ENCODE results near the gene STMN3. TPM values are rescaled to one million over a fixed set of nuclear protein-coding genes. Genes with fewer than 3 reads are reported as not detected.

STMN3 gene
- total and polyA plus RNA-seq, 3 donors from 2014 or later: 8.4 to 16.5 (median 15.1) TPM

- TF ChIP-seq POLR2A (IDR thresholded peaks at IDR 0.05): no peak
- TF ChIP-seq, protein P1, sequence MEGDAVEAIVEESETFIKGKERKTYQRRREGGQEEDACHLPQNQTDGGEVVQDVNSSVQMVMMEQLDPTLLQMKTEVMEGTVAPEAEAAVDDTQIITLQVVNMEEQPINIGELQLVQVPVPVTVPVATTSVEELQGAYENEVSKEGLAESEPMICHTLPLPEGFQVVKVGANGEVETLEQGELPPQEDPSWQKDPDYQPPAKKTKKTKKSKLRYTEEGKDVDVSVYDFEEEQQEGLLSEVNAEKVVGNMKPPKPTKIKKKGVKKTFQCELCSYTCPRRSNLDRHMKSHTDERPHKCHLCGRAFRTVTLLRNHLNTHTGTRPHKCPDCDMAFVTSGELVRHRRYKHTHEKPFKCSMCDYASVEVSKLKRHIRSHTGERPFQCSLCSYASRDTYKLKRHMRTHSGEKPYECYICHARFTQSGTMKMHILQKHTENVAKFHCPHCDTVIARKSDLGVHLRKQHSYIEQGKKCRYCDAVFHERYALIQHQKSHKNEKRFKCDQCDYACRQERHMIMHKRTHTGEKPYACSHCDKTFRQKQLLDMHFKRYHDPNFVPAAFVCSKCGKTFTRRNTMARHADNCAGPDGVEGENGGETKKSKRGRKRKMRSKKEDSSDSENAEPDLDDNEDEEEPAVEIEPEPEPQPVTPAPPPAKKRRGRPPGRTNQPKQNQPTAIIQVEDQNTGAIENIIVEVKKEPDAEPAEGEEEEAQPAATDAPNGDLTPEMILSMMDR (IDR thresholded peaks at IDR 0.05): no peak
- Histone ChIP-seq H3K27ac (peak overlapping the region; percentile 66 to 98), H3K36me3 (ENCODE audit: low read depth, missing control alignments) (no peaks in the 10 kb centered on the region), H3K4me3 (peak overlapping the region; percentile 70 to 87), H3K9me3 (no peaks in the 10 kb centered on the region), H3K27me3 (no peaks in the 10 kb centered on the region), H3K4me1 (peaks cover 20% of the 10 kb centered on the region)
- DNase-seq: peak; percentile 77
- intact Hi-C loops (cut with DNase I; ENCODE audit: low total_unique reads): no loop called here
- 16 to 22% methylated on average over 22 of the region's 22 CpGs for WGBS, 2 donors
Measured at GRCh38 chr20:63628246-63628975, 24.8 kb downstream of the STMN3 start.

GRCh38 chr20:63627751-63628245 is 25.4 kb downstream of the STMN3 start:
- intact Hi-C loops (cut with DNase I; ENCODE audit: low total_unique reads): no loop called here
- Histone ChIP-seq H3K27ac (peak overlapping the region; percentile 66 to 98), H3K9me3 (no peaks in the 10 kb centered on the region), H3K36me3 (ENCODE audit: low read depth, missing control alignments) (no peaks in the 10 kb centered on the region), H3K4me1 (peaks cover 20% of the 10 kb centered on the region), H3K27me3 (no peaks in the 10 kb centered on the region), H3K4me3 (peak overlapping the region; percentile 70 to 87)
- no peak for TF ChIP-seq POLR2A (IDR thresholded peaks at IDR 0.05)
- TF ChIP-seq, protein P1 (IDR thresholded peaks at IDR 0.05): no peak
- 9 to 16% methylated on average over 17 to 27 of the region's 28 CpGs for WGBS, 2 donors
- DNase-seq: no peak

DNA sequence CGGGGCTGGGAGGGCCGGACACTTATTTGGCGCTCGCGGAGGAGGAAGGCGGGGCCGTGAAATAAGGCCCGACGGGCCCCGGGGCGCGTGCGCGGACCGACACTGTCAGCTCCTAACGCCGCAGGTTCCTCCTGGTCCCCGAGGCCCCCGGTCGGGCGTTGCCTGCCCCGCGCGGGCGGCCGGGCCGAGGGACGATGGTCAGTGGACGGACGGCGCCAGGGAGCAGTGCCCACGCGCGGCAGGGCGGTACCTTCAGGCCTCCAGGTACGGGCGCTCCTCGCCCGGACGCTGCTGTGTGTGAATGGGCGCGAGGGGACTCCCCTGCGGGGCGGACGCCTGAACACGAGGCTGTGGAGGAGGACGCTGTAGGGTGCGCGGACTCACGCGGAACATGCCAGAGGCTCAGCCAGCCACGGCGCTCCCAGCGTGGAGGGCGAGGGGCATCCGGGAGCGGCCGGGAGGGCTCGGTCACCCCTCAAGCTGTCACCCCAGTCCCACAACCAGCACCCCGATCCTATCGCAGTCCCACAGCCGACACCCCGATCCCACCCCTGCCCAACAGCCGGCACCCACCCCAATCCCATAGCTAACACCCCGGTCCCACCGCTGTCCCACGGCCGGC is 26.0 kb downstream of the STMN3 start:
- peak overlapping the region; percentile 70 to 87 for H3K4me3 ChIP-seq
- intact Hi-C loops (cut with DNase I; ENCODE audit: low total_unique reads): no loop called here
- no peaks in the 10 kb centered on the region for H3K27me3 ChIP-seq
- no peaks in the 10 kb centered on the region for H3K9me3 ChIP-seq
- TF ChIP-seq, protein P1 (IDR thresholded peaks at IDR 0.05): no peak
- TF ChIP-seq POLR2A (IDR thresholded peaks at IDR 0.05): peak; percentile 10
- no peaks in the 10 kb centered on the region for H3K36me3 ChIP-seq (ENCODE audit: low read depth, missing control alignments)
- DNase-seq: peak; percentile 95
- peak overlapping the region; percentile 66 to 98 for H3K27ac ChIP-seq
- WGBS, 2 donors: 0 to 2% methylated on average over 15 to 45 of the region's 68 CpGs
- peaks cover 20% of the 10 kb centered on the region for H3K4me1 ChIP-seq

- intact Hi-C loops (cut with DNase I; ENCODE audit: low total_unique reads): no loop called here
- H3K36me3 ChIP-seq (ENCODE audit: low read depth, missing control alignments): no peaks in the 10 kb centered on the region
- 1% methylated on average over 82 of the region's 114 CpGs; no CpG with 5 or more reads in 1 of the 2 donors for WGBS, 2 donors
- H3K4me1 ChIP-seq: peaks cover 20% of the 10 kb centered on the region
- H3K27me3 ChIP-seq: no peaks in the 10 kb centered on the region
- DNase-seq: peak; percentile 76
- no peak for TF ChIP-seq POLR2A (IDR thresholded peaks at IDR 0.05)
- TF ChIP-seq, protein P1 (IDR thresholded peaks at IDR 0.05): no peak
- no peaks in the 10 kb centered on the region for H3K9me3 ChIP-seq
- peak within 1 kb of the TSS; percentile 87 to 94 for H3K4me3 ChIP-seq
- peak within 1 kb of the TSS; percentile 96 to 98 for H3K27ac ChIP-seq
Measured at GRCh38 chr20:63626424-63627128, 26.6 kb downstream of the STMN3 start, which contains the start of gene GMEB2. TSS of gene GMEB2 (minus strand) at chr20:63627101. CDS start at chr20:63619397, 7,704 bp downstream.

All from testis (tissue), 3 donors.